Gastroesophageal sphincter (tissue), 3 donors: ENCODE data around the gene CHRNE.

Source experiments
- CTCF ChIP-seq, 4 experiments: fragments of 200-600 bp in 2 of 4; fragments of 450-650 bp in 2 of 4; sonication (generic) in 1 of 4; IDR thresholded peaks; one replicate each; pipeline ENCODE4 v1.5.1; 2017 to 2019; ENCODE audit warnings: antibody characterized with exemption in 4 of 4, mild to moderate bottlenecking in 2 of 4, moderate library complexity in 2 of 4
- POLR2A ChIP-seq, 2 donors: fragments of 450-650 bp; IDR thresholded peaks; one replicate each; pipeline ENCODE4 v1.6.1; 2017; ENCODE audit warnings: antibody characterized with exemption in 2 of 2, mild to moderate bottlenecking in 2 of 2, moderate library complexity in 1 of 2

GRCh38 chr17:4861052-4861451 lies 41.8 kb downstream of the CHRNE start:
- TF ChIP-seq CTCF (IDR thresholded peaks at IDR 0.05), result no peak
- TF ChIP-seq POLR2A (IDR thresholded peaks at IDR 0.05), result no peak
